Smooth muscle cell (in vitro differentiated cells): ENCODE measurements around the gene TSPAN19. TPM values are rescaled to one million over a fixed set of nuclear protein-coding genes. Genes with fewer than 3 reads are reported as not detected.
A peak's percentile ranks its signal among the peaks of the same experiment; 100 is the strongest.

Source experiments
- DNase-seq: peaks from one replicate; lab custom pipeline; 2025; ENCODE audit not compliant: unreplicated experiment; lab: John Stamatoyannopoulos, UW
- H2AFZ ChIP-seq: fragments of 200-600 bp; sonication (generic); 2 replicates; pipeline ENCODE4 v1.6.0; 2016; ENCODE audit warnings: antibody characterized with exemption, low read depth, mild to moderate bottlenecking
- H3F3A ChIP-seq: fragments of 200-600 bp; sonication (generic); 2 replicates; pipeline ENCODE4 v1.6.0; 2017; ENCODE audit warnings: antibody characterized with exemption, low read depth
- H3K27ac ChIP-seq: fragments of 200-600 bp; sonication (generic); 2 replicates; pipeline ENCODE4 v1.5.1; 2016; ENCODE audit warnings: low read depth, mild to moderate bottlenecking
- H3K27me3 ChIP-seq: fragments of 200-600 bp; sonication (generic); 2 replicates; pipeline ENCODE4 v1.6.1; 2016; ENCODE audit warnings: low read depth, mild to moderate bottlenecking
- H3K36me3 ChIP-seq: fragments of 200-600 bp; sonication (generic); 2 replicates; pipeline ENCODE4 v1.5.1; 2016; ENCODE audit warnings: low read depth
- H3K4me1 ChIP-seq: fragments of 200-600 bp; sonication (generic); 2 replicates; pipeline ENCODE4 v1.5.1; 2016; ENCODE audit warnings: low read depth
- H3K4me2 ChIP-seq: fragments of 200-600 bp; sonication (generic); 2 replicates; pipeline ENCODE4 v1.6.0; 2016; ENCODE audit warnings: mild to moderate bottlenecking
- H3K4me3 ChIP-seq: fragments of 200-600 bp; sonication (generic); 2 replicates; pipeline ENCODE4 v1.5.1; 2016; ENCODE audit warnings: mild to moderate bottlenecking
- H3K79me2 ChIP-seq: fragments of 200-600 bp; sonication (generic); 2 replicates; pipeline ENCODE4 v1.6.0; 2016; ENCODE audit warnings: low read depth, mild to moderate bottlenecking
- H3K9ac ChIP-seq: fragments of 200-600 bp; sonication (generic); 2 replicates; pipeline ENCODE4 v1.6.0; 2016; ENCODE audit warnings: low read depth
- H3K9me3 ChIP-seq: fragments of 200-600 bp; sonication (generic); replicated peaks from 2 replicates; pipeline ENCODE4 v1.5.1; 2016; ENCODE audit warnings: low read depth
- H4K20me1 ChIP-seq: fragments of 200-600 bp; sonication (generic); 2 replicates; pipeline ENCODE4 v1.6.0; 2016; ENCODE audit warnings: low read depth
- WGBS: methylation state at CpG from one replicate; pipeline ENCODE4 v1.1.7; 2016; ENCODE audit warnings: low lambda C conversion rate; 5-methylcytosine and 5-hydroxymethylcytosine counted together
- polyA plus RNA-seq: library from polyadenylated mRNA; unstranded; fragments of >200 nt; fragmentation: Nextera tagmentation; extraction: Ambion mirVana; gene quantifications from 2 replicates; pipeline ENCODE4 v1.2.1, GENCODE V29; 2016
- total RNA-seq: library from RNA; depleted of rRNA; stranded (reverse); fragments of >200 nt; gene quantifications from 2 replicates; pipeline ENCODE4 v1.2.3, GENCODE V29; 2014
- TF ChIP-seq, protein P1 (sequence below): fragments of 200-600 bp; sonication (generic); IDR thresholded peaks from 2 replicates; pipeline ENCODE4 v1.5.1; 2017; ENCODE audit warnings: borderline replicate concordance, mild to moderate bottlenecking, antibody characterized with exemption; ENCODE audit not compliant: insufficient read depth, poor library complexity, severe bottlenecking

The TSPAN19 gene
- total and polyA plus RNA-seq, 2 experiments from 2014 or later, result not detected

DNA sequence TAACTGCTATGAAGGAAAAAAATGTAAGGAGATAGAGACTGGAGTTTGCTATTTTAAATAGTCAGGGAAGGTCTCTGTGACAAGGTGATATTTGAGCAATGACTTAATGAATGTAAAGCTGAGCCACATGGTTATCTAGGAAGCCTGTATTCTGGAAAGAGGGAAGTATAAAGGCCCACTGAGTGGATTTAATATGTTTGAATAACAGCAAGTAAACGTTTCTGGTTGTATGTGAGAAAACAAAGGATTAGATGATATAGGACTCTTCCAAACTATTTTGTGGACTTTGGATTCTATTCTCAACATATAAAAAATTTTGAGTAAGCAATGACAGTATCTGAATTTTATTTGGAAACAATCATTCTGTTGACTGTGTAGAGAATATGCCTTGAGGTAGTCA lies 5.3 kb upstream of the TSPAN19 start:
- Histone ChIP-seq H3K4me2 (no peak overlapping the region), H3K79me2 (no peaks in the 10 kb centered on the region), H3K4me1 (peaks cover 8% of the 10 kb centered on the region), H2AFZ (no peak overlapping the region), H3K27me3 (no peaks in the 10 kb centered on the region), H3F3A (no peaks in the 10 kb centered on the region), H3K27ac (no peak overlapping the region), H3K36me3 (no peaks in the 10 kb centered on the region), H3K9me3 (no peaks in the 10 kb centered on the region), H3K4me3 (no peak overlapping the region), H4K20me1 (no peaks in the 10 kb centered on the region), H3K9ac (no peak overlapping the region)
- 50% methylated on average over 1 of the region's 1 CpG for WGBS
- TF ChIP-seq, protein P1, sequence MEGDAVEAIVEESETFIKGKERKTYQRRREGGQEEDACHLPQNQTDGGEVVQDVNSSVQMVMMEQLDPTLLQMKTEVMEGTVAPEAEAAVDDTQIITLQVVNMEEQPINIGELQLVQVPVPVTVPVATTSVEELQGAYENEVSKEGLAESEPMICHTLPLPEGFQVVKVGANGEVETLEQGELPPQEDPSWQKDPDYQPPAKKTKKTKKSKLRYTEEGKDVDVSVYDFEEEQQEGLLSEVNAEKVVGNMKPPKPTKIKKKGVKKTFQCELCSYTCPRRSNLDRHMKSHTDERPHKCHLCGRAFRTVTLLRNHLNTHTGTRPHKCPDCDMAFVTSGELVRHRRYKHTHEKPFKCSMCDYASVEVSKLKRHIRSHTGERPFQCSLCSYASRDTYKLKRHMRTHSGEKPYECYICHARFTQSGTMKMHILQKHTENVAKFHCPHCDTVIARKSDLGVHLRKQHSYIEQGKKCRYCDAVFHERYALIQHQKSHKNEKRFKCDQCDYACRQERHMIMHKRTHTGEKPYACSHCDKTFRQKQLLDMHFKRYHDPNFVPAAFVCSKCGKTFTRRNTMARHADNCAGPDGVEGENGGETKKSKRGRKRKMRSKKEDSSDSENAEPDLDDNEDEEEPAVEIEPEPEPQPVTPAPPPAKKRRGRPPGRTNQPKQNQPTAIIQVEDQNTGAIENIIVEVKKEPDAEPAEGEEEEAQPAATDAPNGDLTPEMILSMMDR, result no peak
- no peak for DNase-seq

DNA sequence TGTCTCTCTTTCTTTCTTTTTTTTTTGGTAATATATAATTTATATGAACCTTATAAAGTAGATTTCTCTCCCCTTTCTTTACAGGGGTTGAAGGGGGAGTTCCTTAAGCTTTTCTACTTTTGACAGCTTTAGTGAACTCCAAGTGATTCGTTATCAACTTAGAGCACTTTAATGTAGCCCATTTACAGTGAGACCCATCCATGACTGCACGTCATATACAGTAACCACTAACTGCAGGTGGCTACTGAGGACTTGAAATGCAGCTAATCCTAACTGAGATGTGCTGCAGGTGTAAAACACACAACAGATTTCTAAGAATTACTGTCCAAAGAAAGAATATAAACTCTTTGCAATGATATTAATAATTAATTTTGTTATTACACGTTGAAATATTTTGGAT lies 656 bp upstream of the TSPAN19 start:
- Histone ChIP-seq H3K27me3 (peaks cover 7% of the 10 kb centered on the region), H3K4me2 (peak overlapping the region; percentile 95), H3F3A (no peaks in the 10 kb centered on the region), H3K27ac (no peak overlapping the region), H3K9ac (peak overlapping the region; percentile 47), H4K20me1 (no peaks in the 10 kb centered on the region), H3K9me3 (no peaks in the 10 kb centered on the region), H2AFZ (peak overlapping the region; percentile 93), H3K79me2 (no peaks in the 10 kb centered on the region), H3K4me1 (peaks cover 14% of the 10 kb centered on the region), H3K36me3 (no peaks in the 10 kb centered on the region), H3K4me3 (peak overlapping the region; percentile 60)
- WGBS, result 33% methylated on average over 3 of the region's 3 CpGs
- DNase-seq, result no peak
- TF ChIP-seq, protein P1, result no peak

DNA sequence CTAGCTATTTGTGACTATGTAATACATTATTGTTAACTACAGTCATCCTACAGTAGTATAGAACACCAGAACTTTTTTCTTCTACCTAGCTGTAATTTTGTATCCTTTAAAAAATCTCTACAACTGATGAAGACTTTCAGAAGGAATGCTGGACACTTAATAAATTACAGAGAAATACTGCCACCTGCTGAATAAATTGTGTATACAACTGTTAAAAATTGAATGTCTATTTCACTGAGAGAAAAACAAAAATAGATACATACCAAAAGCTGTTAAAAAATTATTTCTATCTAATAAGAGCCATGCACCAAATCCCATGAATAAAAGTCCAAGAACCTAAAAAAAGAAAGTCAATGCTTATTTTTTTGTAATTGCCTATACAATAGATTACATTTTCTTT lies 6.6 kb downstream of the TSPAN19 start:
- Histone ChIP-seq H3K9me3 (no peaks in the 10 kb centered on the region), H3K4me3 (no peak overlapping the region), H3K36me3 (no peaks in the 10 kb centered on the region), H2AFZ (no peak overlapping the region), H4K20me1 (no peaks in the 10 kb centered on the region), H3K27me3 (peaks cover 7% of the 10 kb centered on the region), H3K27ac (no peak overlapping the region), H3K4me1 (no peaks in the 10 kb centered on the region), H3K4me2 (no peak overlapping the region), H3K9ac (no peak overlapping the region), H3K79me2 (no peaks in the 10 kb centered on the region), H3F3A (no peaks in the 10 kb centered on the region)
- TF ChIP-seq, protein P1, result peak; percentile 68
- DNase-seq, result no peak

DNA sequence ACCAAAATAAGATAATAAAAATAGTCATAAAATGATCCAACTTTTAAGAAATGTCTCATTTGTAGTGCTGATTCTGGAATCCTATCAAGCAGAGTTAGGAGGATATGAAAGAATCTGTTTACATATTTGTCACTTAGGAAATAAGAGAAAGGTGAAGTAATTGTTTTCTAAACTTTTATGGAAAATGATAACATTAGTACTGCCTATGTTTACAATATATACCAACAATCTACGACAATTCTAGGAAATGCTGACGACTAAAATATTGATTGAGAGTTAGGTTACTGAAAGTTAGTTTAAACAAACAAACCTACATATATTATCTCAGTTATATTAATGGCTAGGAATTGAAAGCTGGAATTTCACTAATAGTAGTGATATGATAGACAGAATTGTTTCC lies 18.0 kb downstream of the TSPAN19 start:
- no peak overlapping the region for H3K9ac ChIP-seq
- H3K4me3 ChIP-seq, result no peak overlapping the region
- H3K27me3 ChIP-seq, result no peaks in the 10 kb centered on the region
- no peak for DNase-seq
- H4K20me1 ChIP-seq, result no peaks in the 10 kb centered on the region
- no peaks in the 10 kb centered on the region for H3F3A ChIP-seq
- no peaks in the 10 kb centered on the region for H3K79me2 ChIP-seq
- no peaks in the 10 kb centered on the region for H3K4me1 ChIP-seq
- WGBS, result 81% methylated on average over 2 of the region's 2 CpGs
- H3K9me3 ChIP-seq, result no peaks in the 10 kb centered on the region
- no peaks in the 10 kb centered on the region for H3K36me3 ChIP-seq
- TF ChIP-seq, protein P1, result no peak
- H2AFZ ChIP-seq, result no peak overlapping the region
- no peak overlapping the region for H3K4me2 ChIP-seq
- no peak overlapping the region for H3K27ac ChIP-seq
